Mucosa of gallbladder (tissue), 1 donor: ENCODE data around the gene UPP1. TPM values are rescaled to one million over a fixed set of nuclear protein-coding genes. Genes with fewer than 3 reads are reported as not detected.
"Not testable (repeated sequence)": the region's sequence is repeated elsewhere in the genome, so short reads cannot be mapped to it uniquely, and the experiment has no call there.

Source experiments
- DNase-seq: peaks from one replicate; pipeline ENCODE4 v3.0.0-alpha.2; 2020; ENCODE audit warnings: low spot score
- total RNA-seq: library from RNA; stranded (reverse); gene quantifications from one replicate; pipeline ENCODE4 v1.2.1, GENCODE V29; 2021
- donor health status: DM: no; HTN: no; CAD: no.

The UPP1 gene
- total RNA-seq, 1 donor from 2014 or later, result 16.8 TPM

DNA sequence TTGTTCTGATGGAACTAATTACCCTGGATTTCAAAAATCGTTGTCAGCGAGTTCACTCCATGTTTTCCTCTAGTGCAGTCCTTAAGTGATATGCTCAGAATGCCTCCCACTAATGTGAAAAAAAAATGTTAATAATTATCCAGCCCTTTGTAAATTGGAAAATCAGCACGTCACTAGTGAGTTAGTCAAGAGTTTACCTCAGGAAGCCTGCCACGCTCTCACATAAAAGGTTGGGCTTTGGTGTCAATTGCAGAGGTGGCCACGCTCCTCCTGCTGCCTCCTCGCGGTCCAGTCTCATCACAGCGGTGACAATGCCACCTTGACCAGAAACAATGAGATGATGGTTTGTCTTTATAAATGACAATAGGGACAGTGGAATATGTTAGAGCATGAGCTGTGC, 22.5 kb downstream of the UPP1 start:
- DNase-seq, result no peak

DNA sequence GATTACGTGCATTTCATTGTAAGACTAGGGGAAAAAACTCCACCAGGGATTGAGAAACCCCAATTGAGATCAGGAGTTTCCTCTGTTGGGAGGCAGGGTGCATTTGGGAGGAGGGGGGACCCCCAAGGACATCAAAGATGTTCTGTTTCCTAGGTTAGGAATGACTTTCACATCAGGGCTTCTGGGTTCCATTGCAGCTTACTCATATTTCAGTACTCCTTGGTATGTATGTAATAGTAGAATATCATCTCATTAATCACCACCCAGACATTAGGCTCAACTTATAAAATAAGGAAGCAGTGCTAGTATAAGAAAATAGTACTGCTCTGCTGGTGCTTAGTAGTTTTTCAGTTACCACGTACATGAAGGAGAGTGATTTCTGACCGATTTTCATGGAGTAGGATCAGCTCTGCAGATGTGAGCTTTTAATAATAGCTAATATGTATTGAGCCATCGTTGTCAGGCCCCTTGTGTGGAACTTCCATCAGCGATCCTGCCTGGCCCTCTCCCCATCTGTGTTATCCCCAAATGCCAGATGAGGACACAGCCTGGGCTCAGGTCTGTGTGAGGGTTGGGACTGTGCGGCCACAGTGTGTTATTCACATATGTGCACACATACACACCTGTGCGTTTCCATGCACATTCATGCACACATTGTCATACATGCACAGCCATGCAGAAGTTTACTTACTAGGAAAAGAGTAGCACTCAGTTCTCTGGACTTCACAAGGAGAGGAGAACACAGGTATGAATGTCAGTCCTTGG, 23.5 kb downstream of the UPP1 start:
- DNase-seq, result no peak

DNA sequence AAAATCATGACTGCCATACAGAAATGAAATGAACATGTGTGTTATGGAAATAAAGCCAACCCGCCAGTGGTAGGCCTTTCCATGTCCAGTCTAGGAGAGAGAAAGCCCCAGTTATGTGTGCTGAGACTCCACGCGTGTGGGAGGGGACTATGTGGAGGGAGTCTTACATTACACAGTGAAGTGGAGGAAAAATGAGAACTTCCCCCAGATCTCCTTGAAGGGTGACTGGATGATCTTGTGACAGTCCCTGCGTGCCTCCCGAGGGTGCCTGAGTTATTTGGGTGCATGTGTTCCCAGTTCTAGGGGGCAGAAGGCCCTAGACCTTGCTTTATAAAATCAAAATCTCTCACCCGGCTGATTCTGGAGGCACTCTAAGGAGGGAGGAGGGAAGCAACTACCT, 24.2 kb downstream of the UPP1 start:
- no peak for DNase-seq

DNA sequence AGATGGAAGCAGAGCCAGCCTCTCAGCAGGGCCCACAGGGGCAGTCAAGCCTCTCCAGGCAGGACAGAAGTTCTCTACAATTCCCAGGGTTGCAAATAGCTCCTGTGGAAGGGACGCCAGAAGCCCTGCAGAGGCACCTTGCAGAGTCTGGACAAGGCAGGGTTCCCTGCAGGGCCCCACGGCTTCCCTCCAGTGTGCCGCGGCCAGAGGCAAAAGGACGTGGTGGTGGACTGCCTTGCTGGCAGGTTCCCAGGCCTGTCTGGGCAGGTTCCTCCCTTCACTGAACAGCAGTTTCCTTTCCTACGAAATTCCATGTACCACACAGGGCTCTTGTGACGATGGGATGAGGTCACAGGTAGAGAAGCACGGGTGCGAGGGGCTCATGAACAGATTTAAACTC, 25.1 kb downstream of the UPP1 start:
- no peak for DNase-seq

DNA sequence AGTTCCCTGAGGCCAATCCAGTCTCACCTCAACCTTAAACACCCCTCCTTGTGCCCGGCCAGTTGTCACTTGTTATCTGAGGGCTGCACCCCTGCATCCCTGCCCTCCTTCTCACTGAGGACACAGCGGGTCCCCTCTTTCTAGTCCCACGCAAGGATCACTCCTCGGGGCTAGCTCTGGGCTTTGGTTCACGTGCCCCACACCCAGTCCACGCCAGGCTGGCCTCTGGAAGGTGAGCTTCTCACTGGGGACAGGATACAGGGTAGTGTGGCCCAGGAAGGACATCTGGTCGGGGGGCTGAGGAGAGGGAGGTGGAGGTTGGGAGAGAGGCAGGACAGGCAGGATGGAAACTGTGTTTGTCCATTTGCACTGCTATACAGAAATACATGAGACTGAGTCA, 25.5 kb downstream of the UPP1 start:
- DNase-seq, result no peak

DNA sequence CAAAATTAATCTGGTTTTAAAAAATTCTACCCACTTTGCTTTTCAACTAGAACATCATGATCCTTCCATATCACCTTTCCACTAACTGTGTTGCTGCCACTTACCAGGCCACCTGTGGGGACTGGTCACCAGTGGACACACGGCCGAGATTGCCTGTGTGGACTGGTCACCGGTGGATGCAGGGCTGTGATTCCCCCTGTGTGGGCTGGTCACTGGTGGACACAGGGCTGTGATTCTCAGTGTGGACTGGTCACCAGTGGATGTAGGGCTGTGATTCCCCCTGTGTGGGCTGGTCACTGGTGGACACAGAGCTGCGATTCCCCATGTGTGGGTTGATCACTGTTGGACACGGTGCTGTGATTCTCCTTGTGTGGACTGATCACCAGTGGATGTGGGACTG, 27.0 kb downstream of the UPP1 start:
- no peak for DNase-seq

DNA sequence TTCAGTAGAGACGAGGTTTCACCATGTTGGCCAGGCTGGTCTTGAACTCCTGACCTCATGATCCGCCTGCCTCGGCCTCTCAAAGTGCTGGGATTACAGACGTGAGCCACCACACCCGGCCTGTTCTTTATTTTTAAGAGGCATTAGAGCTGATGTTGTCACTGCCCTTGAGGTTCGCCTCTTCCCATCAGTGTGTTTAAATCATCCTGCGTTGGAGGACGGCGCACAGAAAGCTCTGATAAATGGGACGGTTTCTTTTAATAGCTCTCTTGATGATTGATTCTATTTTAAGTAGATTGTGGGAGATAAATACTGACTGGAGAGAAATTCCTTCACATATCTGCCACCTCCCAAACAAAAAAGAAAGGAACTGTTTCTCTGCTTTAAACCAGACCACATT, 29.0 kb downstream of the UPP1 start:
- DNase-seq, result no peak

DNA sequence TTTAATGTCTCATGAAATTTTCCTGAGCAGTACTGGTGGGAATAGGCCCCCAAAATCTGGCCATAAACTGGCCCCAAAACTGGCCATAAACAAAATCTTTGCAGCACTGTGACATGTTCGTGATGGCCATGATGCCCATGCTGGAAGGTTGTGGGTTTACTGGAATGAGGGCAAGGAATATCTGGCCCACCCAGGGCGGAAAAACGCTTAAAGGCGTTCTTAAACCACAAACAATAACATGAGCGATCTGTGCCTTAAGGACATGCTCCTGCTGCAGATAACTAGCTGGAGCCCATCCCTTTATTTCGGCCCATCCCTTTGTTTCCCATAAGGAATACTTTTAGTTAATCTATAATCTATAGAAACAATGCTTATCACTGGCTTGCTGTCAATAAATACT, 31.5 kb downstream of the UPP1 start:
- not testable (repeated sequence) for DNase-seq

DNA sequence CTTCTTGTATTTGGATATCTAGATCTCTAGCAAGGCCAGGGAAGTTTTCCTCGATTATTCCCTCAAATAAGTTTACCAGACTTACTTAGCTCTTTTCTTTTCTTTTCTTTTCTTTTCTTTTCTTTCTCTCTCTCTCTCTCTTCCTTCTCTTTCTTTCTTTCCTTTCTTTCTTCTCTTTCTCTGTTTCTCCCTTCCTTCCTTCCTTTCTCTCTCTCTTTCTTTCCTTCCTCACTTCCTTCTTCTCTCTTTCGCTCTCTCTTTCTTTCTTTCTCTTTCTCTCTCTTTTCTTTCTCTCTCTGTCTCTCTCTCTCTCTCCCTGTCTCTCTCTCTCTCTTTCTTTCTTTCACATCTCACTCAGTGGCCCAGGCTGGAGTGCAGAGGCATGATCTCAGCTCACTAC, 37.0 kb downstream of the UPP1 start:
- DNase-seq, result no peak

DNA sequence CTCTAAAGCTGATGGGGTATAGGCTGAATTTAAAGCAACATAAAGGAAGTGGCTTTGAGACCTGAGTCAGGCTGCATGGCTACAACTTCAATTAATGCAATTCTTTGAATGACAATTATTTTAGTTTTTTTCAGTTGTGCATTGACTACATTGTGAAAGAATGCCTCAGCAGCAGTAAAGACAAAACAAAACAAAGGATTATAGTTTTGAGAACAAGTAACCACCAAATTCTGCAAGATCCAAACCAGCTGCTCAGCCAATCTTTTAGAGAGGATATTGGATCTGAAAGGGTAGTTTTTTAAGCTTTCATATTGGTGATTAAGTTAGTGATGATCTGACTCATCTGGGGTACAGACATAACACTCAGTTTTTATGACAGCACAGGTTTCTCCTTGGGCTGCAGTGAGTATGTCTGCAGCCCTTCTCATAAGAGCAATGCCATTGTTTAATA, 41.6 kb downstream of the UPP1 start:
- DNase-seq, result no peak

DNA sequence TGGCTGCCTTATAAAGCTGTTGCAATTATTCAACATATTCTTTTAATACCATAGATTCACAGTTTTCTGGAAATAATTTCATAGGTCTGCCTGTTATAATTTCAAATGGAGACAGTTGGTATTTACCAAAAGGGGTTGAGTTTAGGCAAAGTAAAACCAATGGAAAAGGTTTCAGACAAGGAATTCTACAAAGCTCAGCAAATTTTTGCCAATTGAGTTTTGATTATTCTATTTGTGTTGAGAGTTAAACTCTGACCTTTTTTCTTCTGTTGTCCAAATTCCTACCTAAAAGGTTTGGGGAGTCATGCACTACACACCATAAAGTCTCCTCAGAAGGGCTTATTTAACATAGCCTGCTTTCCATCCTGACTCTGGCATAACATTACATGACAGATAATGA, 43.7 kb downstream of the UPP1 start:
- no peak for DNase-seq

DNA sequence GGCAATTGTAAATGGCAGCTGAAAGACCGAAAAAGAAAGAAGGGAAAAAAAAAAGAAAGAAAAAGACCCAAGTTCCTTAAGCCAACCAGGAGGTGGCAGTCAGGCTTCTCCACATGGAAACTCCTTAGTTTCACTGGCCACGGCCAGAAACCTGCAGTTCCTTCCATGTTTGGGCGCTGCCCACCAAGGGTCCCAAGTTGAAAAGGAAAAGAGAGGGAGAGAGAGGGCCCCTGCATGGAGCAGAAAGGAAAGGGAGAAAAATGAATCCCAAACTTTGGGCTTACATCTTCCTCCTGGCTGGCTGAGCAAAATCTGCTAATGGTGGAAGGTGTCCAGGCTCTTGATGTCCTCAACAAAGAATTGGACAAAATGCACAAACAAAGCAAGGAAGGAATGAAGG, 50.4 kb downstream of the UPP1 start:
- no peak for DNase-seq

DNA sequence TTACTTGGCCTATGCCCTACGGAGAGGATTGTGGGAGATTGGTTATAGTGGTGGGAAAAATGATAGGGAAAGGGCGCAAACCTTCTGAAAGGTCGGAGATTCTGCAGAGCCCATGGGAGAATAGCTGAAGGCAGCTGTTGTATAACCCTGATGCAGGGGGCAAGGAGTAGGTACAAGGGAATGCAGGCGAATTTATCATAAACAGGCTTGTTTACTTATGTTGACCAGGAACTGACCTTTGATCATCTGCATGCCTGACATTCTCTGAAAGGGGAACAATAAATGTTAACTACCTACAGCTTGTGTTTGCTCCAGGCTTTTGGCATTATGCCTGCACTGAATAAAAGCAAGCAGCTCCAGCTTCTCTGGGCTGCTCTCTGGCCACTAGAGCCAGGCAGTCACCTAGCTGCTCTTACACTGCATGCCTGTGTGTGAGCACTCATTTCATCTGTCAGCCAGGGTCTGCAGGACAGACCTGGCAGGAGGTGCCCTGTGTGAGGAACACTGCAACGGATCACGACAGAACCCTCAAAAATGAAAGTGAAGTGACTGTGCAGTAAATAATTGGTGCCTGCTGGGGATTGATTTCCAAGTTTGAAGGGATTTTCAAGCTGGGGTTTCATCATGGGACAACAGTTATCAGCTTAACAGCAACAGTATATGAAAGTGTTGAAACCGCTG, 51.1 kb downstream of the UPP1 start:
- peak; percentile 25 for DNase-seq

DNA sequence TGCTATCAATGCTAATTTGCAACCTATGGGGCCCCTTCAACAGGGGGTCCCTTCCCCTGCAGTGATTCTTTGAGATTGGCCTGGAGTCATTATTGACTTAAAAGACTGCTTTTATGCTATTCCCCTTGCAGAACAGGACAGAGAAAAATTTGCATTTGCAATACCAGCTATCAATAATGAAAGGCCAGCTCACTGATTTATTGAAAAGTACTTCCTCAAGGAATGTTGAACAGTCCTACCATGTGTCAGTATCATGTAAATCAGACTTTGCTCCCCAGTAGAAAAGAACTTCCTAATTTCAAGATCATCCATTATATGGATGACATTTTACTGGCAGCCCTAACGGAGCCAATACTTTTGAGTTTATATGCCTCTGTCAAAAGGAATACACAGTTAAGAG, 52.5 kb downstream of the UPP1 start:
- DNase-seq, result no peak

DNA sequence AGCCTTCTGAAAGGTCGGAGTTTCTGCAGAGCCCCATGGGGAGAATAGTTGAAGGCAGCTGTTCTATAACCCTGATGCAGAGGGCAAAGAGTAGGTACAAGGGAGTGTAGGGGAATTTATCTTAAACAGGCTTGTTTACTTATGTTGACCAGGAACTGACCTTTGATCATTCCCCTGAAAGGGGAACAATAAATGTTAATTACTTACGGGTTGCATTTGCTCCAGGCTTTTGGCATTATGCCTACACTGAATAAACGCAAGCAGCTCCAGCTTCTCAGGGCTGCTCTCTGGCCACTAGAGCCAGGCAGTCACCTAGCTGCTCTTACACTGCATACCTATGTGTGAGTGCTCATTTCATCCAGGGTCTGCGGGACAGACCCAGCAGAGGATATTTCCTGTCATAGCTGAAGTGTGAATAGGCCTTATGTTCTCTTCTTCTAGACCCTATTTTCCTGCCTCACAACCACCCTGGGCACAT, 55.3 kb downstream of the UPP1 start:
- no peak for DNase-seq

DNA sequence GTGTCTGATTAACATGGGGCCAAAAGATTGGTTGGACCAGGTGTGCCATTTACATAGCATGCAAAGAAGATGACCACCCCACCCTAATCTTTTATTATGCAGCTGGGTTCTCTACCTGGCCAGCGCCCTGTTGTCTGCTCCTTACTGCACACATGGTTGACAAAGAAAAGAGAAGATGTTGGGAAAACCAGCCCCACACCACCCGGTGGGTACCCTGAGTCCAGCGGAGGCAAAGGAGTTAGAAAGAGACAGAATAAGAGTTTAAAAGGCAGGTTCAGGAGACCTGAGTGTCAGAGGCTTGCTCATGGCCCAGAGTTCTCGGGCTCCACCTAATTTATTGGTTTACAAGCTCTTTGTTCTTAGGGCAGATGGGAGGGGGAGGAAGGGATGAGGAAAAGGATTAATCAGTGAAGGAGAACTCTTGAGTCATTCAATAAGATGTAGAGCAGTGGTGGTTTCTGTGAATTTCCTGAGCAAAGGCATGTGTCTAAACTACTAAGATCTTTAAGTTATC, 58.1 kb downstream of the UPP1 start:
- no peak for DNase-seq

DNA sequence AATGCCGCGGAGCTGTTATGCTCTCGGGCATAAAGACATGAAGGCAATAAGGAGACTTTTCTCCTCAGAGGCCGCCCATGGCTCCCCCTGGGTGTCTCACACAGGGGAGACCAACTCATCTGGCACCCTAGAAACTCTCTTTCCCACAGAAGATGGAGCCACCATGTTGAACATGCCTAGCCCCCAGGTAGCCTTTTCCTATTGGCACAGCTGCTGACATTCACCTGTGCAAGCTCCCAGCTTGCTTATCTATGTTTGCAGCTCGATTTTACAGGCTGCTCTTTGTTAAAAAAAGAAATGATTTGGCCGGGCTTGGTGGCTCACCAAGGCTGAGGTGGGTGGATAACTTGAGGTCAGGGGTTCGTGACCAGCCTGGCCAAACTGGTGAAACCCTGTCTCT, 58.6 kb downstream of the UPP1 start:
- not testable (repeated sequence) for DNase-seq

DNA sequence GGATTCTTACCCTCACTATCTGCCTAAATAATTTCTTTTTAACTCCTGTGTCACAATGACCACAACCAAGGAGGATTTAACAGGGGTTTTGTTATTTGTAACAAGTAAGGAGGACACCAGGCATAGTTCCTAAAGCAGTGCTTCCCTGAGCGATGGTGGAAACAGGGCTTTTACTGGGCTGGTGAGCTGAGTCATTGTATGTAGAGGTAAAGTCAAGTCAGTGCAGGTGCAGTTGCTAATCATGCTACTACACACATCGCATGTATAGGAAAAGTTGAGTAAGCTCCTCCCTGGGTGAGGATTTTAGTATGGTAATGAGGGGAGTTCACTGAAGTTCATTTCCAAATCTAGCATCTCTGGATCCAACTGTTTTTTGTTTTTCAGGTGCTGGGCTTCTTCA, 59.2 kb downstream of the UPP1 start:
- DNase-seq, result no peak

DNA sequence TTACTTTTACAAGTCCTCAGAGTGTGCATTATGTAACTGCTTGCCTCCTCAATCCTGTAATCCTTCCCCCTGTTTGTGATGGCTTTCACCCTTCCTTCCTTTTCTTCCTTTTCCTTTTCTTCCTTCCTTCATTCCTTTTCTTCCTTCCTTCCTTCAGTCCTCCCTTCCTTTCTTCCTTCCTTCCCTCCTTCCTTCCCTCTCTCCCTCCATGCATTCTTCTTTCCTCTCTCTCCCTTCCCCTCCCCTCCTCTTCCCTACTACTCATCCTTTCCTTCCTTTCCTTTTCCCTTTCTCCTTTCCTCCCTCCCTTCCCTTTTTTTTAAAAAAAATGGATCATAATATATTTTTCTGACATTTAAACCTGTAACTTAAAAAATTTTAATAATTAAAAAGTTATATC, 60.0 kb downstream of the UPP1 start:
- DNase-seq, result no peak

DNA sequence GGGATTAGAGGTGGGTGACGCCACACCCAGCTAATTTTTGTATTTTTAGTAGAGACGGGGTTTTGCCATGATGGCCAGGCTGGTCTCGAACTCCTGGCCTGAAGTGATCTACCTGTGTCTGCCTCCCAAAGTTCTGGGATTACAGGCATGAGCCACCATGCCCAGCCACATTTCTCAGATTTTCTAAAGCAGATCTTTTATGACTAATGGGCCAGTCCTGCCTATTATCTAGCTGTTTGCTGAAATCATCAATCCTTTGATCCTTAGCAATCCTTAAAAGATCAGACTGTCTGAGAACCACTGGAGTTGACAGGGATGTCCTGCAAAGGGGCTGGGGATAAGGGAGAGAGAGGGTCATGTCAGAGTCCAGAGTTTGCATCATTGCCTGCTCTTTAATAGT, 61.0 kb downstream of the UPP1 start:
- no peak for DNase-seq

DNA sequence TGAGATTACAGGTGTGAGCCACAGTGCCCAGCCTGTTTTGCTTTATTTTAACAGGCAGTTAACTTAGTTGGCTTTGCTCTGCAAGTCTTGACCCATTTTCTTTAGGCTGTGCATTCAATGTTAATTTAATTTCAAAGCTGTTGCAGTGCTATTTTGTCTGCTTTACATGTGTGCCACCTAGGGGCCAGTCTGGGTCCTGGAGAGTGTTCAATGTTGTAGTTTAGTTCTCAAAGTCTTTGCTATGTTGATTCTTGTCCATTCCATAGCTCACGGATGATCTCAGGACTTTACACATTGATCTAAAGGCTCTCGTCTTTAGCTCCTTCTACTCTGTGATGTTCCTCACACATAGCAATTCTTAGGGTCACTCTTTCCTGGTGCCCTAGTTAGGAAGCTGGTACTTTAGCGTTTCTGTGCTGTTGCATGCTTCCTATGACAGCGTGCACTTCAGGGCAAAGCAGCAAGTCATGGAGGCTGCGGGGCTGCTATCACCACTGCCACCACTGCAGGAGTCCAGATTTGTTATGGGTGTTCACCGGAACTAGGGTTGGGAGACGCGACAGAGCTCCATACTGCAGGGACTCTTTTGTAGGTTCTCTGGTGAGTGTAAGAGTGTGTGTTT, 65.8 kb downstream of the UPP1 start:
- peak; percentile 21 for DNase-seq
